GOT3 (cell line): Measurements from ENCODE around the gene GPR156.
"Not testable (repeated sequence)": the region's sequence is repeated elsewhere in the genome, so short reads cannot be mapped to it uniquely, and the experiment has no call there.

ENCODE experiments used
- DNase-seq: peaks from one replicate; lab custom pipeline; 2025; ENCODE audit warnings: mixed read lengths; lab: John Stamatoyannopoulos, UW

GPR156 gene

DNA sequence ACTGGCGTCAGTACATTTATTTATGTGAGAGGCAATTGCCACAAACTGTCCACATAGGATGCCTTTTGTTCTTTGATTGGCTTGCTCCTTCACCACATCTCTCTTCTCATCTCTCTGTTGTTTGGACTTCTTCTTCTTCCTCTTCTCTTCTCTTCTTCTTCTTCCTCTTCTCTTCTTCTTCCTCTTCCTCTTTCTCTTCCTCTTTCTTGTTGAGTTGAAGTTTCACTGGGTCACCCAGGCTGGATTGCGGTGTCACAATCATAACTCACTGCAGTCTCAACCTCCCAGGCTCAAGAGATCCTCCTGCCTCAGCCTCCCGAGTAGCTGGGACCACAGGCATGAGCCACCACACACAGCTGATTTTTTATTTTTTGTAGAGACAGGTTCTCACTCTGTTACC is 123.1 kb downstream of the GPR156 start:
- no peak for DNase-seq

DNA sequence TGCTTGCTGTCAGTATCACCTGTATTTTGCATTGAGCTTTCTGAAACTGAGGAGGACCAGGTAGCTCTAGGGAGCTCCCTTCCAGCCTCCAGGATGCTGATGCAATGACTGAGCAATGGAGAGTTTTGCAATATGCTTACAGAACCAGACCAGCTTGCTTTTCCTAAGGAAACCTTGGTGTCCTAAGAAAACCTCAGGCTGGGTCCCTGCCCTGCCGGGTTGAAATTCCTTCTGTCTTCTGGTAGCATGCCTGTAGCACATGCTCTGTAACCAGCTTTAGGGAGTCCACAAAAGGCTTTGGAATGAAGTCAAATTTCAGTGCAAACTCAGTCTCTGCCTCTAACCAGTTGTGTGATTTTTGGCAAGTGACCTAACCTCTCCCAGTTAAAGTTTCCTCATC is 125.0 kb downstream of the GPR156 start:
- DNase-seq, result peak; percentile 54

DNA sequence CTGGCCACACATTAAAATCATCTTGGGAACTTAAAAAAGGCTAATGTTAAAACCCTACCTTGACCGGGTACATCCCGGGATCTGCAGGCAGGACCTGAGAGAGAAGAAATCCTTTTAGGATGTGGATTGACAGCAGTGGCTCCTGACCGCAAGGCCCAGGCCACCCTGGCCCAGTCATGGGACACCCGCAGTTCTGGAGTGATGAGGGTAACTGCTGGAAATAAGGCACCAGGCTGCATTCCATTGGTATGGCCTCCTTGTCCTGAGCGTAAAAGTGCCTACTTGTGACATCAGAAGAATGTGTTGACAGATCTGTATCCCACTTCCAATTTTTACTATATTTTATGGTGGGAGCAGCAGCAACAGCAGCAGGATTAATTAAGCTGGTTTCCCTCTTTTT is 127.3 kb downstream of the GPR156 start:
- DNase-seq, result no peak

DNA sequence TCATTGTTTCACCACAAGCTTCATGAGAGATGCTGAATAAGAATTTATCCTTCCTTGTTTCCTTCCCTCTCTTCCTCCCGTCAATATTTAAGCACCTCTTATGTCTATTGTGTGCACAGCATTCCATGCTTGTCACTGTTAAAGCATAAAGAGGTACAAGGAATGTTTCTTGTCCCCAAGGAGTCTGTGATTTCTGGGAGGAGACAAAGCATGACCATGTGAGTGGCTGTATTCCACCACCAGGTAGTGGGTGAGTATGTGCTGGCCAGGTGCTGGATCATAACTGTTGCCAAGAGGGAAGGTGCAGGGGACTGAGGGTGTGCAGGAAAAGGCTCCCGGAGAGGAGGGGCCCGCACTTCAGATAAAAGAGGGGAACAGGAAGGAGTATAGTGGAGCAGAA is 127.9 kb downstream of the GPR156 start:
- DNase-seq, result no peak

DNA sequence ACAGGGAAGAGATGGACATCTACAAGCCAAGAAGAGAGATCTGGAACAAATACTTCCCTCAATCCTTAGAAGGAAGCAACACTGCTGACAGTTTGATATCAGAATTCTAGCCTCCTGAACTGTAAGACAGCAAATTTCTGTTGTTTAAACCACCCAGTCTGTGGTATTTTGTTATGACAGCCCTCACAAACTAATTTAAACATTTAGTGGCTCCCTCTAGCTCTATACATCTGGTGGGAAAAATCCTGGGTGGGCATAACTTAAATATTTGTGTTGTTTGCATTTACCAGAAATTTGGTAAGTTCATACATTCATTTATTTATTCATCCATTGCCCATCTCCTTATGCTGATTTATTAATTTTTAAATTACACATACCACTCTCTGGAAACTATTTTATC is 128.3 kb downstream of the GPR156 start:
- DNase-seq, result no peak

DNA sequence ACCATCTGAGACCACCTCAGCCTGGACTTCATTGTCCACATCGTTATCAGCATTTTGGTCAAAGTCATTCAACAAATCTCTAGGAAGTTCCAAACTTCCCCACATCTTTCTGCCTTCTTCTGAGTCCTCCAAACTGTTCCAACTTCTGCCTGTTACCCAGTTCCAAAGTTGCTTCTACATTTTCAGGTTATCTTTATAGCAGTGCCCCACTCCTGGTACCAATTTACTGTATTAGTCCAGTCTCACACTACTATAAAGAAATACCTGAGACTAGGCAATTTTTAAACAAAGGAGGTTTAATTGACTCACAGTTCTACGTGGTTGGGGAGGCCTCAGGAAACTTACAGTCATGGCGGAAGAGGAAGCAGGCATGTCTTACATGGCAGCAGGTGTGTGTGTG is 129.3 kb downstream of the GPR156 start:
- not testable (repeated sequence) for DNase-seq

DNA sequence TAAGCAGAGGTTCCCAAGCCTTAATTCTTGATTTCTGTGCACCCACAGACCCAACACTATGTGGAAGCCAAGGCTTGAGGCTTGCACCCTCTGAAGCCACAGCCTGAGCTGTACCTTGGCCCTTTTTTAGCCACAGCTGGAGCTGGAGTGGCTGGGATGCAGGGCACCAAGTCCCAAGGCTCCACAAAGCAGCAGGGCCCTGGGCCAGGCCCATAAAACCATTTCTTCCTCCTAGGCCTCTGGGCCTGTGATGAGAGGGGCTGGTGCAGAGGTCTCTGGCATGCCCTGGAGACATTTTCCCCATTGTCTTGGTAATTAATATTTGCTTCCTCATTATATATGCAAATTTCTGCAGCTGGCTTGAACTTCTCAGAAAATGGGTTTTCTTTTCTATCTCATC is 129.9 kb downstream of the GPR156 start:
- no peak for DNase-seq

DNA sequence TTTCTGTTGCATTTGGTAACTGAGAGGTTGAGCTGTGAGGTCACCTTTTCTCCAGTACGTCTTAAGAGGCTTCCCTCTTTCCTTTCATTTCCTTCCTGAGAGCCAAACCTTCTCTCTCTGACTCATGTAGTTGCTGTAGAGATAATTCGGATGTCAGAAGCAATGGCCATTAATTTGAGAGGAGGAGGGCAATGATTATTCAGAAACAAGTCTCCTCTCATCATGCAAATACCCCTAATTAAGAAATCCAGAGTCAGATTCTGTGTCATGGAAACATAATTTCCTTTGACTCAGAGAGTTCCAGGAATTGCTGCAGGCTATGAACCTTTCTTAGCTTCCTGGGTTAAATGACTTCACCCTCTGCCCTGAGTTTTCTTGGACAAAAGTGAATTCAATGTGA is 131.7 kb downstream of the GPR156 start:
- DNase-seq, result no peak

DNA sequence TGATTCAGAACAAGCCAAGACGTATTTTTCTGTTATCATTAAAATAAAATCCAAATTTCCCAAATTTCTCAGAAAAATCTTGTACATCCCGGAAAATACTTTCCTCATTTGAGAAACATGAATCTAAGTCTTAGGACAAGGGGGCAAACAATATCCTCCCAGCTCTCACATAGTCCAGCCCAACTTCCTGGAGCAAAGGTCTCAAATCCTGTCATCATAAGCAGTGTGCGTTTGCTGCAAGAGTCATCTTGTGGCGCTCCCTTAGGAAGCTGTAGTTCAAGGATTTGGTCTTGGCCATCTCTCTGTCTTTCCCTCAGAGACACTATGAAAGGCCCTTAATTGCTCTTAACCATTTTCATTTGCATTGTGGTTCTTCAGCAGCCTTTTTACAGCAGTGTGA is 133.2 kb downstream of the GPR156 start:
- DNase-seq, result no peak

DNA sequence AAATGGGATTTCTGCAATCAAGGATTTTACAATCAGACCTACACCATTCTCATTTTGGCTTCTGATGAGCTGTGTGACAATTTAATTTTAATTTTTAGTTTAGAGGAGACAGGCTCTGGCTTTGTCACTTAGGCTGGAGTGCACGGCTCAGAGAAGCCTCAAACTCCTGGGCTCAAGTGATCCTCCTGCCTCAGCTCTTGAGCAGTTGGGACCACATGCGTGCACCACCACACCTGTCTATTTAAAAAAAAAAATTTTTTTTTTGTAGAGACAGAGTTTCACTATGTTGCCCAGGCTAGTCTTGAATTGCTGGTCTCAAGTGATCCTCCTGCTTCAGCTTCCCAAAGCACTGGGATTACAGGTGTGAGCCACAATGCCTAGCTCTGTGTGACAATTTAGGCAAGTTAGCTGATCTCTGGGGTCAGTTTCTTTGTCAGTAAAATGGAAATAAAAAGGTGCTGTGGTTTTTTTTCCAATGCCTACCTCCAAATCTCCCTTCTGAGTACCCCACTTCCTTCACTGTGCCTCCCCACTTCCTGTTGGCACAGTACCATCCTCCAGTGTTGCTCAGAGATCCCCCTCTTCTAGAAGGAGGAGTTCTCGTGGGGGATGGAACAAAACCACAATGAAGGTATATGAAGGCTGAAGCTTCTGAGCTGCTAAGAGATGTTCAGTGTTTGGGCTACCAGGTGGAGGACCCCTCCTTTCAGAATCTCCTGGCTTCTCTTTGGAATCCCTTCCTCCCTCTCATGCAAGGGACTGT is 136.7 kb downstream of the GPR156 start:
- DNase-seq, result no peak

DNA sequence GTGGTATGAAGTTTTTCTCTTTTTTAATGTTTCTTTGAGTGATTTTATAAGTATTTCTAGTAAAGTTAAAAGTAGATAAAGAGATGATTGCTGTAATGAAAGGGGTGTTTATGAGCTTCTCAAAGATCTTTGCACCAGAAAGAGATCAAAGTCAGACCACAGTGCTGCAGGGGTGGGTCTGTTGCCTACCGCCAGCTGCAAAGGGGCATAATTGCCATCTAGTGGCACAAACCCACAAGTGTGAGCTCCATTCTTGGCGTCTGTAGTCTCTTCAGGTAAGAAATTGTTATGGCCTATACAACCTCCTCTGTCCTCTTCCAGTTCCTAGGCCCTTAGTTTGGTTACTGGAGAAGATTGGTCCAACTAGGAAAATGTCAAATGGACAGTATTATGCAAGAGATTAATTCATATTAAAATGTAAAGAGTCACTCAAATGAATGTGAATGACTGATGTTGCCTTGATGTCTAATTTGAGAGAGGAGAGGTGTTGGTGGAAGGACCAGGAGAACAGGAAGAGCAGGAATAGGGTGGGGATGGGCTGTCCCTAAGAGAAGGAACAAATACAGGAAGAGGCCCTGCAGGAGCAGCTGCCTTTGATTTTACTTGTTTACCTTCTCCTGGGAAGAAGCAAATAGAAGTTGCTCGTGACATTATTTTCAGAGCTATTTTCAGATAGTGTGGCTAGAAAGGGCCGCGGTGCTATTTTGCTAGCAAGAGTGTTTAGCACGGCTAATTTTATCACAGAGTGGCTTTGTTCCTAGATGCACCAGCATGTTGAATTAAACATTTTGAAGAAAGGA is 137.8 kb downstream of the GPR156 start:
- no peak for DNase-seq

DNA sequence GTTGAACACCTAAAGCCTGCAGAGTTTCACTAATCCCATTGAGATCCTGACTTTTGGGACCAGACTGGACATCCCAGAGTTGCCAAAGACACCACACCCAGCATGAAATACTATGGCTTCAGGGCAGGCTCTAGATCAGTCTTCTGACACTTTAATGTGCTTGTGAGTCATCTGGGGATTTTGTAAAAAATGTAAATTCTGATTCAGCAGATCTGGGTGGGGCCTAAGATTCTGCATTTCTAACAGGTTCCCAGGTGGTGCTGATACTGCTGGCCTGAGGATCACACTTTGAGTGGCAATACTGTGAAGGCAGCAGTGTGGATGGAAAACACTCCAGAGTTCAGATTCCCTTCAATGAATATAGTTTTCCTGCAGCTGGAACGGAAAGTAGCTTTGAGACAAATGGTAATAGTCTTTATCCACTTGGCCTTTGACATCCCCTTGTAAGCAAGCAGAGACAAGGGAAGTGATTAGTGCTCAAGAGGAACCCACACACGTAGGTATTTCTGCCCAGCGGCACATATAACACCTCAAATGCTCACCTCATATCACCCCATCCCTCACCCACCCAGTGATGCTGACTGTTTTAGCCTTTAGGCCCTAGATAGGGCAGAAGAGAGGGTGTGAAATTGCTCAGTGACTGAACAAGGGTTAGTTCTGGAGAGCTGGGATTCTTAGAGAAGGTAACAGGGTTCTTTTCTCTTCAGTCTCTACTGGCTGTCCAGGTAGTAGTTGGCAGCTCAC is 139.3 kb downstream of the GPR156 start:
- DNase-seq, result no peak

DNA sequence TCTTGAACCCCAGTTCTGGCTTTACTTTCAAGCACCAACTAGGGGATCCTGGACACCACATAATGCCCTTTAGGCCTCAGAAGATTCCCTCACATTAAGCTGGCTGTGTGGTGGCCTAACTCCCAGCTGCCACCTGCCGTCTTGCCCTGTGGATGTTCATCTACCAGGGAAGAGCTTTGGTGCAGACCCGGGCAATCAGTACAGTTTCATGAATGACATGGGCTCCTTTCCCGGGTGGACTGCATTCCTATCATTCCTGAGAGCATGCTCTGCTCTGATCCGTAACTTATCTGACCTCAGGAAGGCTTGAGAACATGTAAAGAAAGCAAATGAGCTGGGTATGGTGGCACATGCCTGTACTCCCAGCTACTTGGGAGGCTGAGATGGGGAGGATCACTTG is 140.8 kb downstream of the GPR156 start:
- no peak for DNase-seq

DNA sequence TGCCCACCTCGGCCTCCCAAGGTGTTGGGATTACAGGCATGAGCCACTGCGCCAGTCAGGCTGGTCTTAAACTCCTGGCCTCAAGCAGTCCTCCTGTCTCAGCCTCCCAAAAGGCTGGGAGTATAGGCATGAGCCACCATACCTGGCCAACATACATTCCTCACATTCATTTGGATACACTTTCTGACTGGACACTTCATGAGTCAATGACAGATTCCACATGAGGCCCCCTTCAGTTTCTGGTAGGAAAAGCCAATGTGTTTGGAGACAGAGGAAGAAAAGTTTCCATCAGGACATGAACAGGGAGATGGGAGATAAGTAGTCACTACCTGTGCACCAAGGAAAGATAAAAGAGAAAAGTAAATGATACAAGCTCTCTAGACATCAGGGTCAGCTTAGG is 141.3 kb downstream of the GPR156 start:
- DNase-seq, result no peak

DNA sequence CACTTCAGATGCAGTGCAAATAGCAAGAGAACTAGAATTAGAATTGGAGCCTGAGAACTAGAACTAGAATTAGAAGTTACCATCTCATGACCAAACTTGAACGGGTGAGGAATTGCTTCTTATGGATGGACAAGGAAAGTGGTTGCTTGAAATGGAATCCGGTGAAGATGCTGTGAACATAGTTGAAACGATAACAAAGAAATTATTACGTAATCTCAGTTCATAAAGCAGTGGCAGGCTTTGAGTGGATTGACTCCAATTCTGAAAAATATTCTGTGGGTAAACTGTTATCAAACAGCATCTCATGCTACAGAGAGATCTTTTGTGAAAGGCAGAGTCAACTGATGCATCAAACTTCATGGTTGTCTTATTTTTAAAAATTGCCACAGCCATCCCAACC is 142.8 kb downstream of the GPR156 start:
- DNase-seq, result no peak

DNA sequence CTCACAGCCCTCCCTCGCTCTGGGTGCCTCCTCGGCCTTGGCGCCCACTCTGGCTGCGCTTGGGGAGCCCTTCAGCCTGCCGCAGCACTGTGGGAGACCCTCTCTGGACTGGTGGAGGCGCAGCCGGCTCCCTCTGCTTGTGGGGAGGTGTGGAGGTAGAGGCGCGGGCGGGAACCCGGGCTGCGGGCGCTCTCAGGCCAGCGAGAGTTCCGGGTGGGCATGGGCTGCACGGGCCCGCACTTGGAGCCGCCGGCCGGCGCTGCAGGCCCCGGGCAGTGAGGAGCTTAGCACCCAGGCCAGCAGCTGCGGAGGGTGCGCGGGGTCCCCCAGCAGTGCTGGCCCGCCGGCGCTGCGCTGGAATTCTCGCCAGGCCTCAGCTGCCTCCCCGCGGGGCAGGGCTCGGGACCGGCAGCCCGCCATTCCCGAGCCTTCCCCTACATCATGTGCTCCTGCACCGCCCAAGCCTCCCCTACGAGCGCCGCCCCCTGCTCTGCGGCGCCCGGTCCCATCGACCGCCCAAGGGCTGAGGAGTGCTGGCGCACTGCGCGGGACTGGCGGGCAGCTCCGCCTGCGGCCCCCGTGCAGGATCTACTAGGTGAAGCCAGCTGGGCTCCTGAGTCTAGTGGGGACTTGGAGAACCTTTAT is 144.8 kb downstream of the GPR156 start:
- DNase-seq, result no peak

DNA sequence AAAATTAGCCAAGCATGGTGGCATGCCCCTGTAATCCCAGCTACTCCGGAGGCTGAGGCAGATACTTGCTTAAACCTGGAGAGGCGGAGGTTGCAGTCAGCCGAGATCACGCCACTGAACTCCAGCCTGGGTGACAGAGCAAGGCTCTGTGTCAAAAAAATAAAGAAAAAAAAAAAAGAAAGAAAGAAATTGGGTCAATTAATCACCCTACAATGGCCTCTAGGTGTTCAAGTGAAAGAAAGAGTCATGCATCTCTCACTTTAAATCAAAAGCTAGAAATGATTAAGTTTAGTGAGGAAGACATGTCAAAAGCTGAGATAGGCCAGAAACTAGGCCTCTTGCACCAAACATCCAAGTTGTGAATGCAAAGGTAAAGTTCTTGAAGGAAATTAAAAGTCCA is 145.9 kb downstream of the GPR156 start:
- DNase-seq, result no peak

DNA sequence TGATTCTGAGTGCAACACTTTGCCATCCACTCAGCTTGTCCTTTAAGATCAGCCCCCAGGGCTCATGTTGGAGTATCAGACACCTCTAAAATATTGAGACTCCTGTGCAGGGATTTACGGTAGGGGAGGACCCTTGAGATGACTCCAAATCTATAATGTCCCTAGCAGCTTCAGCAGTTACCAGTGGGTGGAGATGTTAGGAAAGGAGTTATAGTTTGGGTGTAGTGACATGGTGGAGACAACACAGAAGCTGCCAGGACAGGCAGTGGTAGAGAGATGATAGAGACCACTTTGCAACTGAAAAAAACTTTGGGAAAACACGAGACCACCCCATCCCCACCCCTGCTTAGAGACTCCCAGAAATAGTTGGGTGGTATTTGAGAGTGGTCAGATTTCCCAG is 147.5 kb downstream of the GPR156 start:
- no peak for DNase-seq

DNA sequence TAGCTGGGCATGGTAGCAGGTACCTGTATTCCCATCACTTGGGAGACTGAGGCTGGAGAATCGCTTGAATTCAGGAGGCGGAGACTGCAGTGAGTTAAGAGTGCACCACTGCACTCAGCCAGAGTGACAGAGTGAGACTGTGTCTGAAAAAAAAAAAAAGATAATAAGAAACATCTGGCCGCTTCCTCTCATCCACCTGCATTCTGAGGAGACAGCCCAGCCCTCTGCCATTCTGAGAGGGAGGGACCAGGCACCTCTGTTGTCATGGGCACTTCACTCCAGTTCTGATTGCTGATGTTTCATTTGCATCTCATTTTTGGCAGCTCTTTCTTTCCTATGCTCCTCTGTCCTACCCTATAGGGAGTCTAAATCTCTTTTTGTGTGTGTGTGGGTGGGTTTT is 154.4 kb downstream of the GPR156 start:
- no peak for DNase-seq

DNA sequence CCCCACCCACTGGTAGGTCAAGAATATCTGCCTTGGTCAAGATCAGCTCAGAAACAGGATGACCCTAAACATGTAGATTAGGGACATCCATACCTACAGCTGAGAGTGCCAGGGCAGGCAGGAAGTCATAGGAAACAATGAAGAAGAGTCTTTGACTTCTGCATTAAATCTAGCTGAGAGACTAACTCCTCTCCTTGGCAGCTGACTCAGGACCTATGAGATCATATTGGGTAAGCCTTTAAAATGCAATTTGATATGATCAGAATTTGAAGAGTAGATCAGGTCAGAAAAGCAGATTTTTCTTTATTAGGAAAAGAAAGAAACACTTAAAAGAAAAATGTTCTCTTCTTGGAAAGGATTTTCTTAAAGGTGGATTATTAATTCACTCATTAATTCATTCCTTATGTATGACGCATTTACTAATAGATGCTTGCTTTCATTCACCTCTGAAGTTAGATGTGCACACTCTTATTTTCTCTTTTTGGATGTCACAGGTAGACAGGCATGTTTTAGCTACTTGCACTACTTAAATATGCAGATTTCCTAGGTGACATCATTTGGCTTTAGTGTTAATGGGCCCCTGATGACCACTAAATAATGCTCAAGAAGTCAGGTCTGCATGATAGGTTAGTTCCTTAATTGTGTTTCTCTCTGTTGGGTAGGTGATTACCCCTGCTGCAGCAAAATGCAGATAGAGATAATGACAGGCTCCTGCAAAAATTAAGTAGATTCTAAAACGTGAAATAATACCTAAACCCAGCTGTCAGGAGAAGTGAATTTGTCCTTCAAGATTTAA is 155.1 kb downstream of the GPR156 start:
- DNase-seq, result no peak

DNA sequence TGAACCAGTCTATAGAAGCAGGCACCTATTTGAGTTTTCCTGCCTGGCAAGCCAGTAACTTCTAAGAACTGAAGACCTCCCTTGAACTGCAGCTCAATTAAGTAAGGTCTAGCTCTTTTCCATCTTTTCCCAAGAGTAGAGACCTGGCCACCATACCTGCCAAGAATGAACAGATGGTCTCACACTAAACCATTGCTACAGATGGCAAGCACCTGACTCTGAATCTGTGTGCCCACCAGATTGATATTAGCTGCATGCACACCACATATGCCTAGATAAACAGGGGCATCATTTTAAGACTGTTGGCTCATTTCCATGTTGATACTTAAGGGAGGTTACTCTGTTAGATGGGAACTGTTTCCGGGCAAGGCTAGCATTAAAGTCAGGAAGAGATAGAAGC is 156.0 kb downstream of the GPR156 start:
- DNase-seq, result no peak

DNA sequence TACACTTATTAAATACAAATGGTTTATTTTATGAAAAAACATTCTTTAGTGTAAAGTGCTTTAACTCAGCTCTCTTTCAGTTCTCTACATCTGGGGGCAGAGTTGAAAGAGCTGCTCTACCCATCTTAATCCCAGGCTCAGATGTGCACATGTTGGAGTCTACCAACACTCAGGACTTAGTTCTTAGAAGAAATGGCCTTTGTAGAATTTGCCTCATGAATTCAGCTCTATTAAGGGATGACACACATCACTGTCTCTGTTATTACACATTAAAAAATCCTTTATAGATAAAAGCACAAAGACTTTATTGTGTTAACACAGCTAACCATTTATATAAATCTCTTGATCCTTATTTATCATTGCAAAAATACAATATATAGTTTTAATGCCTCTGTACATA is 159.0 kb downstream of the GPR156 start:
- no peak for DNase-seq
